GM21447 (cell line): ENCODE data around the gene NMNAT2.
A peak's percentile ranks its signal among the peaks of the same experiment; 100 is the strongest.

Experiments
- ATAC-seq: cut with Tn5 transposase; IDR thresholded peaks from one replicate; pipeline ENCODE4 v1.9.1; 2021; ENCODE audit not compliant: unreplicated experiment

NMNAT2 gene

GRCh38 chr1:183240526-183240825 is 177.7 kb downstream of the NMNAT2 start:
- ATAC-seq = no peak

GRCh38 chr1:183239793-183240525 is 178.2 kb downstream of the NMNAT2 start:
- no peak for ATAC-seq

DNA sequence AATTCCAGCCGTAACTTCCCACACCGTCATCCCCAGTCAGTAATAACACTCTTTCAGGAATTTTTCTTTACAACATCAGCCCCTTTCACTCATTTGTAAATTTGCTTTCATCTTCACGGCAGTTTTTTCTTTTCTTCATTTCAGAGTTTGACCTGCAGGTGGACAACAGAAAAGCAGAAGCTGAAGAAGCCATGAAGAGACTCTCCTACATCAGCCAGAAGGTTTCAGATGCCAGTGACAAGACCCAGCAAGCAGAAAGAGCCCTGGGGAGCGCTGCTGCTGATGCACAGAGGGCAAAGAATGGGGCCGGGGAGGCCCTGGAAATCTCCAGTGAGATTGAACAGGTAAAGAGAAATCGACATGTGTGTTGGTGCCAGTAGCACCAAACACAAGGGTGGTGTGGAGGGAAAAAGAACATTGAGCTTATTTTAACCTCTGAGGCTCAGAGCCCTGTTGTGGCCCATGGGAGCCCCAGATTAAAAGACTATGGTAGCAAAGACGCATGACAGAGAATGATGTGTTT is 178.9 kb downstream of the NMNAT2 start:
- ATAC-seq = no peak

DNA sequence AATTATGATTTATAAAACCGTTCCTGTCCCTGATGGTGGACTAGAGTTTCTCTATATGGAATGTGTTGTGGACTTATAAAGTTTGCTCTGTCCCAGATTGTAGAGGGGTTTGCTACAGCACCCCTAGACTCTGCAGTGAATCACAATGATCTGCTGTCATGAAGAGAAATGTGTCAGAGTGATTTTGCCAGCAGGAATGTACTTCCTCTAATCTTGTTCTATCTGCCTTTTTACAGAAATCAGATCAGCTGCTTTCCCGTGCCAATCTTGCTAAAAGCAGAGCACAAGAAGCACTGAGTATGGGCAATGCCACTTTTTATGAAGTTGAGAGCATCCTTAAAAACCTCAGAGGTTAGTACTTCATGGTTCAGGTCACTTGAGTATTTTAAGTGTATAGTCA is 180.1 kb downstream of the NMNAT2 start:
- no peak for ATAC-seq

GRCh38 chr1:183237046-183237445 is 181.1 kb downstream of the NMNAT2 start:
- ATAC-seq = no peak

GRCh38 chr1:183236158-183236725 is 181.9 kb downstream of the NMNAT2 start:
- ATAC-seq = no peak

GRCh38 chr1:183235503-183235902 is 182.7 kb downstream of the NMNAT2 start:
- ATAC-seq = no peak

DNA sequence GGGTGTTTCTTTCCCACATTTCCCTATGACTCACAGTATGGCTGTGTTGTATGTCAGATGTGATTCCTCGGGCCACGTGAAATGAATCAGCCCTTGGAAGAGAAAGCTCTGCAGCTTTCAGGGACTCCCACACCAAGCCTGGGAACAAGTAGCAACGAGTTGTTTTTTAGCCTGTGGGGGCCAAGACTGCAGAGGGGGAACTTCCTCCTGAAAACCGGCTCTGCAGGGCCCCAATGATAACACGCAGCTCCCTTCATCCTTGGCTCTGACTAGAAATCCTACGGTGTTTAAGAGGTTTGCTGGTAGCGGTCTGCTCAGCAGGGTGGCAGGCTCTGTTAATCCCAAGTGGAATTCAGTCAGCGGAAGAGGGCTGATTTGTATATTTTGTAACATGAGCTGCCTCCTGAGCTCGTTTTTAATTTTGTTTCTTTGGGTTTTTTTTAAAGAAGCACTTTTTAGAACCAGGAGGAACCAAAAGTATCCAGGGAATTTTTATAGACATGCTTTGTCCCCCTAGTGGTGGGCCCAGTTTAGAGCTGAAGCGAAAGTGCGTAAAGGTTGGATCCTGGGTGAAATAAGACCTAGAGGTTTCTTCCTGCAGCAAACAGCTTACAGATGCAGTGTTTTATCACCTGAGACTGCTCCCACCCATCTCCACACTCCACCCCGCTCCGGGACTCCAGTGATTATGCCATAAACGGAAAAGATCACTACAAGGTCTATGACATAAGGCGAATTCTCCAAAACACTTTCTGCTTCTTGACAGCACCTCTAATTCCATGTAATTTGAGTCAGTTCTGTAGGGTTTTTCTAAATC is 183.3 kb downstream of the NMNAT2 start:
- no peak for ATAC-seq

- ATAC-seq = no peak
Observed at GRCh38 chr1:183233113-183233512, 185.1 kb downstream of the NMNAT2 start.

GRCh38 chr1:183231545-183231944 is 186.6 kb downstream of the NMNAT2 start:
- ATAC-seq = no peak

DNA sequence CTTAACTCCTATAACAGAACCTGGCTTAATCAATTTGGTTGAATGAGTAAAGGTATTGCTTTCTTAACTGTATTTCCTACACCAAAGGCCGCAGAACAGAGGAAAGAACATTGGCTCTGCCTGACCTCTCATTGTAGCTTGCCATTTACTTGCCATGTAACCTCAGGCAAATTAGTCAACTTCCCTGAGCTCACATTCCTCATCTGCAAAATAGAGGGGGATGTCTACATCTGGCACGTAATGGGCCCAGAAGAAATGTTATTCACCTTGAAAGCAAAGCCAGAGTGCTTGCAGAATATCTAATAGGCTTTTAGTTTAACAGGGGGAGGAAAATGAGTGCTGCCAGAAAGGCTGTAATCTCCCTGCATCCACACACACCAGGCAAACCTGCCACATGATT is 187.8 kb downstream of the NMNAT2 start:
- no peak for ATAC-seq

- no peak for ATAC-seq
Observed at GRCh38 chr1:183228347-183229220, 189.6 kb downstream of the NMNAT2 start.

DNA sequence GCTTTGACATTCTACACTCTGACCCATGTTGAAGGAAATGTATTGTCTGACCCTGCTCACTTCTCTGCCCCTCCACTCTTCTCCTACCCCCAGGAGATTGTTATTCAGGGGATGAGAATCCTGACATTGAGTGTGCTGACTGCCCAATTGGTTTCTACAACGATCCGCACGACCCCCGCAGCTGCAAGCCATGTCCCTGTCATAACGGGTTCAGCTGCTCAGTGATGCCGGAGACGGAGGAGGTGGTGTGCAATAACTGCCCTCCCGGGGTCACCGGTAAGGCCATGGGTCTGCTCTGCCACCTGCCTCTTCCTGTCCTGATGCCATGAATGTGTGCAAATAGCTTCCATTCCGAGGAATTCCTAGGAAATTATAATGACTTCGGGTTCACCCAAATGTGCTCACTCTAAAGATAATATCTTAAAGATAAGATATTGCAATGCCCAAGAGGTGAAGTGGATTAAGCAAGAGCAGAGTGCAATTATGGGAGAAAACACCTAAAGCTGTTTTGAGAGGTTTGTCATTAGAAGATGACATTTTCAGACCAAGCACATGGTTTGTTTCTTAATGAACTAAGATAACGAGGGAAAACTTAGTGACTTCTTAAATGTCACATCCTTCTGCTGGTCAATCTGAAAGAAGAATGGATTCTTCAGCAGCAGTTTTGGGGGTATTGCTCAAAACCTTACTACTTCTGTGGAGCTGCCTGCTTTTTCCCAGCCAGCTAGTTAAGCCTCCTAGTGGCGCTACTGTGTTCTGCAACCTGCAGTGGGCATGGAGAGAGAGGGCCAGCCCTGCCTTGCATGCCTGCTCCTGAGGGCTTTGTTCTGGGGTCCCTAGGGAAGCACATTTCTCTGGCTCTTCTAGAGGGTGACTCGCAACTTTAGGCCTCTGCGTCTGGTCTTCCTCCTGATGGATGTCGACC is 190.5 kb downstream of the NMNAT2 start:
- ATAC-seq = peak; percentile 83

DNA sequence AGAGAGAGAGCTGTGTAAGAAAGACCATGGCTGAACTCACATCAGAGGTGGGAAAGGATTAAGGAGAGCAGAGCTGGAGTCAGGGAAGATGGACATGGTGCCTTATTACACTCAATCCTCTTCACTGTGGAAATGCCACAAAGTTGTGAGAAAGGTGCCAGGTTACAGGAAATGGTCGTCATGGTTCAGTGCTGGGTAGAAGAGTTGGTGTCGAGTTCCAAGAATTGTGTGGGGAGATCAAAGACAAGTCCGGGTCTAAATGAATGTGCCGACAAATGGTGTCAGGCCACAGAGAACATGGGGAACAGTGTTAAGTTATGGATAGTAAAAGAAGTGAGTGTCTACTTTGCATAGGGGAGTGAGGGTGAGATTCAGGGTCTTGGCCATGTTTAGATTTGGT is 191.2 kb downstream of the NMNAT2 start:
- ATAC-seq = no peak

DNA sequence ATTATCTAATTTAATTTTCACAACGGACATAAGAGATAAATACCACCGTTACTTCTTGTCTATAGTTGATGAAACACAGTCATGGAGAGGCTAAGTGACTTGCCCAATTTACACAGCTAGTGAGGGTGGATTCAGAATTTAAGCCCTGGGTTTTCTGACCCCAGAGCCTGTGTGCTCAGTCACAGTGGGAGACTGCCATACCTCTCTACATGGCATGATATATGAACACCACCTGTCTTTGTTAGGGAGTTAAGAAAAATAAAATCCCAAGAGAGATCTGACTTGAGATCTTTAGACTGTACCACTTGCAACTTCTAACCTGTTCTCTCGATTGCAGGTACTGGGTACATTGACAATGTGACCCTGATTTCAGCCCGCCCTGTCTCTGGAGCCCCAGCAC is 191.8 kb downstream of the NMNAT2 start:
- ATAC-seq = no peak

GRCh38 chr1:183223467-183223866 is 194.7 kb downstream of the NMNAT2 start:
- ATAC-seq = no peak

GRCh38 chr1:183222909-183223308 is 195.3 kb downstream of the NMNAT2 start:
- ATAC-seq = no peak

DNA sequence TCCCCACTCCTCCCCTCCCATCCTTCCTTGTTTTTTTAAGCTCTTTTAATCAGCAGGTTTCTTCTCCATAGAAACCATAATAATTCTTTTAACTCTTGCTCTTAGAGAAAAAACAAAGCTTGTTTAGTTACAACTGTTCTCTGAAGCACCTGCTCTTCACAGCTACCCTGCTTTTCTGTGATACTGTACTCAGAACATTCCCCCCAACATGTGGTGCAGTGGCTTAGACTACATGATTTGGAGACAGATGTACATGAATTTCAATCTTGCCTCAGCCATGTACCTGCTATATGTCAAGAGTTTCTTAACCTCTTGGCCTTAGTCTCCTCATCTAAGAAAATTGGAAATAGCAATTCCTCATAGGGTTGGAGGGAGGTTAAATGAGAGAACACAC is 198.6 kb downstream of the NMNAT2 start:
- ATAC-seq = no peak

GRCh38 chr1:183218971-183219615 is 199.1 kb downstream of the NMNAT2 start:
- ATAC-seq = no peak
